Fibroblast of pulmonary artery (primary cell): ENCODE data around the gene SLC24A4.

Experiments
- DNase-seq: peaks from one replicate; pipeline ENCODE4 v3.0.0-alpha.2; 2010; ENCODE audit warnings: low read depth
- H3K4me3 ChIP-seq: replicated peaks from 2 replicates; pipeline ENCODE4 v1.5.1; 2011; ENCODE audit warnings: low read depth, mild to moderate bottlenecking, control low read depth, low read length, moderate library complexity
- CTCF ChIP-seq: IDR thresholded peaks from 2 replicates; pipeline ENCODE4 v1.5.1; 2011; ENCODE audit warnings: mild to moderate bottlenecking, control low read depth, low read length, inconsistent platforms; ENCODE audit errors: missing control alignments

The SLC24A4 gene

GRCh38 chr14:92513204-92513965 is 190.4 kb downstream of the SLC24A4 start, which contains the start of gene RIN3:
RIN3 (plus strand) TSS chr14:92513781; CDS start chr14:92513933, 152 bp downstream.
- no peak for TF ChIP-seq CTCF
- H3K4me3 ChIP-seq, result peak within 1 kb of the TSS; percentile 71
- DNase-seq, result peak; percentile 64

GRCh38 chr14:92513966-92514843 is 191.2 kb downstream of the SLC24A4 start:
- peak overlapping the region; percentile 71 for H3K4me3 ChIP-seq
- TF ChIP-seq CTCF, result no peak
- DNase-seq, result peak; percentile 29

GRCh38 chr14:92514844-92515514 is 192.0 kb downstream of the SLC24A4 start:
- peak overlapping the region; percentile 71 for H3K4me3 ChIP-seq
- no peak for DNase-seq
- TF ChIP-seq CTCF, result no peak

GRCh38 chr14:92515546-92516343 is 192.8 kb downstream of the SLC24A4 start:
- no peak for TF ChIP-seq CTCF
- no peak for DNase-seq
- H3K4me3 ChIP-seq, result no peak overlapping the region

GRCh38 chr14:92516344-92516965 is 193.5 kb downstream of the SLC24A4 start:
- no peak for TF ChIP-seq CTCF
- H3K4me3 ChIP-seq, result no peak overlapping the region
- DNase-seq, result no peak
